HG03558 (cell line): ENCODE measurements around the gene SLC17A5.
A peak's percentile ranks its signal among the peaks of the same experiment; 100 is the strongest.
"Not testable (repeated sequence)": the region's sequence is repeated elsewhere in the genome, so short reads cannot be mapped to it uniquely, and the experiment has no call there.

Experiments used
- ATAC-seq: cut with Tn5 transposase; IDR thresholded peaks from one replicate; pipeline ENCODE4 v1.9.1; 2021; ENCODE audit warnings: moderate number of reproducible peaks; ENCODE audit not compliant: unreplicated experiment; ENCODE audit errors: extremely low read depth

SLC17A5 gene

GRCh38 chr6:73624896-73625295 is 28.9 kb downstream of the SLC17A5 start:
- no peak for ATAC-seq

DNA sequence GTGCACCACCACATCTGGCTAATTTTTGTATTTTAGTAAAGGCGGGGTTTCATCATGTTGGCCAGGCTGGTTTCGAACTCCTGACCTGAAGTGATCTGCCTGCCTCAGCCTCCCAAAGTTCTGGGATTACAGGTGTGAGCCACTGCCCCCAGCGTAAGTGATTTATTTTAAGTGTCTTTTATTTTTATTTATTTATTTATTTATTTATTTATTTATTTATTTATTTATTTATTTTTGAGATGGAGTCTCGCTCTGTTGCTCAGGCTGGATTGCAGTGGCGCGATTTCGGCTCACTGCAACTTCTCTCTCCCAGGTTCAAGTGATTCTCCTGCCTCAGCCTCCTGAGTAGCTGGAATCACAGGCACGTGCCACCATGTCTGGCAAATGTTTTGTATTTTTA is 30.3 kb downstream of the SLC17A5 start:
- not testable (repeated sequence) for ATAC-seq

DNA sequence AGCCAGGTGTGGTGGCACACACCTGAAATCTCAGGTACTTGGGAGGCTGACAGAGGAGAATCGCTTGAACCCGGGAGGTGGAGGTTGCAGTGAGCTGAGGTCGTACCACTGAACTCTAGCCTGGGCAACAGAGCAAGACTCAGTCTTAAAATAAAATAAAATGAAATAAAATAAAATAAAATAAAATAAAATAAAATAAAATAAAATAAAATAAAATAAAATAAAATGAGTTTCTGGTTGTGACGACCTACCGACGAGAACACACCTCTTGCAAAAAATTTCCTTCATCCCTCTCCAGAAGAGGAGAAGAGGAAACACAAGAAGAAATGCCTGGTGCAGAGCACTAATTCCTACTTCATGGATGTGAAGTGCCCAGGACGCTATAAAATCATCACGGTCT is 35.7 kb downstream of the SLC17A5 start:
- not testable (repeated sequence) for ATAC-seq

GRCh38 chr6:73614802-73615201 is 39.0 kb downstream of the SLC17A5 start:
- no peak for ATAC-seq

- ATAC-seq: no peak
Measured at GRCh38 chr6:73613806-73614536, 39.8 kb downstream of the SLC17A5 start.

- no peak for ATAC-seq
Measured at GRCh38 chr6:73612611-73613010, 41.2 kb downstream of the SLC17A5 start.

GRCh38 chr6:73610444-73611275 is 43.1 kb downstream of the SLC17A5 start:
- ATAC-seq: no peak

GRCh38 chr6:73608761-73609160 is 45.0 kb downstream of the SLC17A5 start:
- no peak for ATAC-seq

DNA sequence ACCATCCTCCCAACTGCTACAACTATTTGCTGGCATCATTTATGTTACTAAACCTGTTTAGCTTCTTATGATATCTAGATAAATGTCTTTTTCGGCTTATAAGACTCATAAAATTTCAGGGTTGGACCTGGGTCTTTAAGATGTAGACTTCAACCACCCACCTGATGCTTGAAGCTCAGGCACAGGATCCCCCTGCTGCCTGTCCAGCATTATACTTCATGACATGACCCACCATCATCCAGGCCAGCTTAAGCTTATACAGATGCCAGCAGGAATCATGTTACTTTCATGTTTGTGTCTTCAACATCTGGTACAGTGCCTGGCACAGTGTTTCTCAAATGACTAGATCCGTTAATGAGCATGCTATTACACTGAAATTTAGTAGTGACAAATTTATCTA is 47.4 kb downstream of the SLC17A5 start:
- no peak for ATAC-seq

- no peak for ATAC-seq
Measured at GRCh38 chr6:73604461-73604860, 49.3 kb downstream of the SLC17A5 start.

- ATAC-seq: no peak
Measured at GRCh38 chr6:73604020-73604419, 49.8 kb downstream of the SLC17A5 start.

DNA sequence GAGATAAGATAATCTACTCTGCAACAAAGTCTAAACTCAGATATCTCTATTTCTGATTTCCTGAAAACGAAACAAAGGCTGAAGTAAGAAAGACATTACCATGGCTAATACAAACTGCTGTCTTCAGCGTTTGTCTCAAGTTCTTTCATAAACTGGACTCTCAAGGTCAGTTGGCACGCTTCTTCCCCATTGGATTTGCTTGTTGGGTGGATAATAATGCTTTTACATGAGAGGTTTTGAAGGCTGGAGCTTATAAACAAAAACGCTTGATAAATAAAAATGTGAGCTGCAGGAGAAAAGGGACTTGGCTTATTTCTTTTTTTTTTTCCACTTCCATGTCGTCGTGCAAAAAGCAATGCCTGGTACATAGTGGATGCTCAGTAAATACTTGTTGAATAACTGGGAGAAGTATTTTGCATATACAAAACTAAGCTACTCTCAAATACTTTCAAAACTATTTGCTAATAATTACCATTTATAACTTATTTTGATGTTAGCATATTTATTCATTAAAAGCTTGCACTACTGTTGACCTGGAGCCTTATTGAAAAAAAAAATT is 67.3 kb downstream of the SLC17A5 start:
- ATAC-seq: no peak

DNA sequence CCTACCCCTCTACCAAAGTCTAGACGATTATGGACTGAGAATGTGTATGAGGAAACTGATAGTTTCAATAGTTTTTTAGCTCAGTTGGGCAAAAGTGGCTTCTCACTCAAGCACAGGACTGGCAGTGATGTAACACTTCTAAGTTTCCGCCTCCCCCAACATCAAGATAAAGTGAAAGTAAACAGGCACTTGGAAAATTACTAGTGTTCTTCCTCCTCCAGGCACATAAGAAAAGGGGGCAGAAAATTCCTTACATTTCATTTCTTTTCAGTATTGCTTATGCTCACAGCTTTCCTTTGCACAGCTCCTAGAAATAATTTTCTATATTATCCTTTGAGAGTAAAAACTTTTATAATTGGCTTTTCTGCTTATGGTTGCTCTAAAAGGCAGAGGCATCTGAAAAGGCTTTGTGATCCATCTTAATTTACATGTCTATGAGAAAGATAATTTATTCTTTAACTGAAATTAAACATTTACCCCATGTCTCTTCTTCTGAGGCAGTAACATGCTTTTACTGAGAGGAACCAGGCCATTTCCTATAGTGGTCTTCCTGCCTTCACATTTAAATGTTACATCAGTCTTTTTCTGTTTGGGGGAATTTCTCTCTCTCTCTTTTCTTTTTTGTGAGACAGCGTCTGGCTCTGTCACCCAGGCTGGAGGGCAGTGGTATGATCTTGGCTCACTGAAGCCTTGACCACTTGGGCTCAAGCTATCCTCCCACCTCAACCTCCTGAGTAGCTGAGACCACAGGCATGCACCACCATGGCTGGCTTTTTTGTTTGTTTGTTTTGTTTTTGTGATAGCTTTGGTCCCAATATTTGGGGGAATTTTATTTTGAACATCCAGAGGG is 68.0 kb downstream of the SLC17A5 start:
- ATAC-seq: peak; percentile 59

DNA sequence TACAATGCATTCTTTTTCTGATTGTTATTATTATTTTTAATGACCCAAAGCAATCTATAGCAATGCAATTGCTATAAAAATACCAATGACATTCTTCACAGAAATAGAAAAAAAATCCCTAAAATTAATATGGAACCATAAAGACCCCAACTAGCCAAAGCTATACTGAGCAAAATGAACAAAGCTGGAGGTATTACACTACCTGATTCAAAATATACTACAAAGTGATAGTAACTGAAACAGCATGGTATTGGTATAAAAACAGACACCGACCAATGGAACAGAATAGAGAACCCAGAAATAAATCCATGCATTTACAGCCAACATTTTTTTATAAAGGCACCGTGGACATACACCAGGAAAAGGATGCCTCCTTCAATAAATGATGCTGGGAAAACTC is 72.5 kb downstream of the SLC17A5 start:
- no peak for ATAC-seq

GRCh38 chr6:73580247-73581149 is 73.3 kb downstream of the SLC17A5 start:
- peak; percentile 53 for ATAC-seq

DNA sequence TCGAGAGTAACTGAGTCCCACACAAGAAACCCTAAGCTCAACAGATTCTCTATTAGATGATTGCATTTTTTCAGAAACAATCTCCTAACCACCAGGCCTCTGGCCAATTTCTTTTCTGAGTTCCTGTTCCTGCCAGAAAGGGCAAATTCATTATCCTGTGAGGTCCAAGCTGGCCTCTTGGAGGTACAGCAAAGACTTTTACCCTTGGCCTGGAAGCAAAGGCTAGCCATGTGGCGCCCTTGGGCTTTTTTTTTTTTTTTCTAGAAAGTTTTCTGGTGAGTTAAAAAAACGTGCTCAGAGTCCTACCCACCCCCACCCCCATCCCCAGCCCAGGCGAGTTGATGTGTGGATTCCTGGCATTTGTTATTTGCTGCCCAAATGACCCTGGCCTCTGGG is 73.9 kb downstream of the SLC17A5 start:
- no peak for ATAC-seq

- ATAC-seq: no peak
Measured at GRCh38 chr6:73579389-73579788, 74.4 kb downstream of the SLC17A5 start.

DNA sequence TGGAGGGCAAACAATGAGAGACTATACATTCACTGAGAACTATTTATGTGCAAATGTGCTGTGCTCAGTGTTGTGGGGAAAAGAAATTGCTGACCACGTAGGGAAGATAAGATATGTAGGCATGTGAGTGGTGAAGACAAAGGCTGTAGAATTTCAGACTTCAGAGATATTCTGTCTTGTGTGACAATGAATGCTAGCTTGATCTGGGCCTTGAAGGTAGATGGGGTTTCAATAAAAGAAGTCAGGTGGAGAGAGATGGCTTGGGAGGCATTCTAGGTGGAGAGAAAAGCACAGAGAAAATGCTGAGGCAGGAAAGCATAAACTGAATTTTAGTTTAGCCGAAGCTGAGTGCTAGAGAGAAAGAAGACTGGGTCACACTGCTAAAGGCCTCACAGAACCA is 76.1 kb downstream of the SLC17A5 start:
- no peak for ATAC-seq

DNA sequence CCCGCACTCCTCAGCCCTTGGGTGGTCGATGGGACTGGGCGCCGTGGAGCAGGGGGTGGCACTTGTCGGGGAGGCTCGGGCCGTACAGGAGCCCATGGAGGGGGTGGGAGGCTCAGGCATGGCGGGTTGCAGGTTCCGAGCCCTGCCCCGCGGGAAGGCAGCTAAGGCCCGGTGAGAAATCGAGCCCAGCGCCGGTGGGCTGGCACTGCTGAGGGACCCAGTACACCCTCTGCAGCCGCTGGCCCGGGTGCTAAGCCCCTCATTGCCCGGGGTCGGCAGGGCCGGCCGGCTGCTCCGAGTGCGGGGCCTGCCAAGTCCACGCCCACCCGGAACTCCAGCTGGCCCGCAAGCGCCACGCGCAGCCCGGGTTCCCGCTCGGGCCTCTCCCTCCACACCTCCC is 81.3 kb downstream of the SLC17A5 start:
- not testable (repeated sequence) for ATAC-seq
